Keratinocyte (primary cell): Measurements from ENCODE around the gene DSC3. TPM values are rescaled to one million over a fixed set of nuclear protein-coding genes. Genes with fewer than 3 reads are reported as not detected.

ENCODE experiments used
- DNase-seq: peaks from one replicate; pipeline ENCODE4 v3.0.0-alpha.2; 2011; ENCODE audit warnings: low read depth, missing footprints, low spot score
- FAIRE-seq: peaks from 2 replicates; lab custom pipeline; 2011; peaks lifted over from hg19 to GRCh38; lab: Jason Lieb, UNC
- H2AFZ ChIP-seq: 2 replicates; pipeline ENCODE4 v1.6.0; 2012; ENCODE audit warnings: low read length, control low read depth, inconsistent platforms; ENCODE audit not compliant: control insufficient read depth
- H3K27ac ChIP-seq: 2 replicates; pipeline ENCODE4 v1.5.1; 2011; ENCODE audit warnings: low read length; ENCODE audit not compliant: control insufficient read depth, insufficient read depth
- H3K27me3 ChIP-seq: 3 replicates; pipeline ENCODE4 v1.6.0; 2011; ENCODE audit warnings: low read length; ENCODE audit not compliant: control insufficient read depth, insufficient read depth; ENCODE audit errors: extremely low read depth
- H3K36me3 ChIP-seq, 2 experiments: 2 replicates in 1 of 2; 3 replicates in 1 of 2; pipeline ENCODE4 v1.5.1; 2011; ENCODE audit warnings: low read length in 2 of 2, mild to moderate bottlenecking in 1 of 2; ENCODE audit not compliant: control insufficient read depth in 2 of 2, insufficient read depth in 2 of 2; ENCODE audit errors: extremely low read depth in 1 of 2
- H3K4me1 ChIP-seq: 3 replicates; pipeline ENCODE4 v1.5.1; 2011; ENCODE audit warnings: low read length; ENCODE audit not compliant: control insufficient read depth, insufficient read depth; ENCODE audit errors: extremely low read depth
- H3K4me2 ChIP-seq: 3 replicates; pipeline ENCODE4 v1.6.0; 2011; ENCODE audit warnings: low read depth, low read length; ENCODE audit not compliant: control insufficient read depth, insufficient read depth; ENCODE audit errors: extremely low read depth
- H3K4me3 ChIP-seq, 3 experiments: fragments of 200-600 bp in 1 of 3; sonication (generic) in 1 of 3; 2 replicates in 2 of 3; 3 replicates in 1 of 3; pipeline ENCODE4 v1.5.1; 2011 to 2016; ENCODE audit warnings: low read length in 3 of 3, mild to moderate bottlenecking in 3 of 3, control low read depth in 2 of 3, inconsistent platforms in 1 of 3, low read depth in 1 of 3, mixed read lengths in 1 of 3, mixed run types in 1 of 3, moderate library complexity in 1 of 3; ENCODE audit not compliant: control insufficient read depth in 2 of 3, insufficient read depth in 2 of 3; ENCODE audit errors: extremely low read depth in 1 of 3
- H3K79me2 ChIP-seq: 2 replicates; pipeline ENCODE4 v1.6.0; 2012; ENCODE audit warnings: low read length; ENCODE audit not compliant: control insufficient read depth, insufficient read depth
- H3K9ac ChIP-seq: 3 replicates; pipeline ENCODE4 v1.6.0; 2011; ENCODE audit warnings: low read length; ENCODE audit not compliant: control insufficient read depth, insufficient read depth; ENCODE audit errors: extremely low read depth
- H3K9me1 ChIP-seq: 3 replicates; pipeline ENCODE4 v1.6.0; 2011; ENCODE audit warnings: low read length; ENCODE audit not compliant: control insufficient read depth, insufficient read depth; ENCODE audit errors: extremely low read depth
- H3K9me3 ChIP-seq: 2 replicates; pipeline ENCODE4 v1.5.1; 2012; ENCODE audit warnings: low read depth, low read length; ENCODE audit not compliant: control insufficient read depth
- H4K20me1 ChIP-seq: 3 replicates; pipeline ENCODE4 v1.6.0; 2011; ENCODE audit warnings: low read length; ENCODE audit not compliant: control insufficient read depth, insufficient read depth; ENCODE audit errors: extremely low read depth
- CTCF ChIP-seq, 3 experiments: IDR thresholded peaks in 1 of 3; conservative IDR thresholded peaks in 1 of 3; optimal IDR thresholded peaks in 1 of 3; 2 replicates in 2 of 3; 3 replicates in 1 of 3; pipeline versions ENCODE3 to v1.5.1; 2011; ENCODE audit warnings: low read length in 3 of 3, mild to moderate bottlenecking in 3 of 3, moderate library complexity in 2 of 3, control low read depth in 1 of 3, inconsistent platforms in 1 of 3; ENCODE audit not compliant: insufficient read depth in 2 of 3; ENCODE audit errors: extremely low read depth in 1 of 3
- EZH2 ChIP-seq: IDR thresholded peaks from one replicate; pipeline ENCODE4 v1.6.1; 2012; ENCODE audit warnings: inconsistent platforms, mild to moderate bottlenecking, low read length, moderate library complexity
- dilution Hi-C: fragments of 300-500 bp; cut with MboI; formaldehyde crosslinking; loops from one replicate; pipeline ENCODE4 v1.7.0; 2020; ENCODE audit warnings: low sequenced_read_pairs; ENCODE audit not compliant: extremely low pct_ligation_motif_present
- polyA plus RNA-seq, 5 experiments: library from polyadenylated mRNA; depleted of rRNA in 3 of 5; stranded (reverse) in 3 of 5; stranded (forward) in 1 of 5; unstranded in 1 of 5; fragments of >200 nt; gene quantifications; 1 replicate in 1 of 5; 2 replicates in 3 of 5; 3 replicates in 1 of 5; pipeline versions ENCODE4 v1.2.1 to v1.2.3, GENCODE V29; 2011 to 2012; ENCODE audit warnings: missing spikeins in 2 of 5, low read depth in 1 of 5, low replicate concordance in 1 of 5

Gene DSC3
- polyA plus RNA-seq, 1 donor (not counting 4 experiments of a cell fraction or from before 2014, with no cell fraction given), result 116 TPM

- peak; percentile 44 for FAIRE-seq
- no peak overlapping the region for H3K27ac ChIP-seq
- dilution Hi-C loops, result no loop called here
- no peaks in the 10 kb centered on the region for H3K79me2 ChIP-seq
- peak overlapping the region; percentile 39 for H3K4me2 ChIP-seq
- H2AFZ ChIP-seq, result peak overlapping the region; percentile 16
- no peak overlapping the region for H3K4me3 ChIP-seq
- H3K27me3 ChIP-seq, result no peaks in the 10 kb centered on the region
- H3K36me3 ChIP-seq, result no peaks in the 10 kb centered on the region
- no peak overlapping the region for H3K9ac ChIP-seq
- H3K9me1 ChIP-seq, result no peaks in the 10 kb centered on the region
- H3K9me3 ChIP-seq, result no peaks in the 10 kb centered on the region
- no peak for DNase-seq
- TF ChIP-seq EZH2, result no peak
- no peak for TF ChIP-seq CTCF (optimal IDR thresholded peaks at IDR 0.05 in 1 of 3, IDR thresholded peaks at IDR 0.05 in 1 of 3, conservative IDR thresholded peaks at IDR 0.05 in 1 of 3; ENCODE audit: extremely low read depth in 1 of 3, insufficient read depth in 2 of 3, low read length in 3 of 3)
- H3K4me1 ChIP-seq, result peaks cover 4% of the 10 kb centered on the region
- H4K20me1 ChIP-seq, result no peaks in the 10 kb centered on the region
Measured at GRCh38 chr18:30945761-30946160, 96.8 kb downstream of the DSC3 start.

- DNase-seq (no peak), FAIRE-seq (no peak)
- H3K9me3 ChIP-seq, result no peaks in the 10 kb centered on the region
- H3K4me3 ChIP-seq, result no peak overlapping the region
- no peak overlapping the region for H2AFZ ChIP-seq
- H3K4me1 ChIP-seq, result peaks cover 4% of the 10 kb centered on the region
- H3K27me3 ChIP-seq, result no peaks in the 10 kb centered on the region
- no peaks in the 10 kb centered on the region for H3K79me2 ChIP-seq
- no peak overlapping the region for H3K27ac ChIP-seq
- H3K36me3 ChIP-seq, result no peaks in the 10 kb centered on the region
- no peaks in the 10 kb centered on the region for H4K20me1 ChIP-seq
- H3K4me2 ChIP-seq, result no peak overlapping the region
- no peak overlapping the region for H3K9ac ChIP-seq
- TF ChIP-seq CTCF (optimal IDR thresholded peaks at IDR 0.05 in 1 of 3, IDR thresholded peaks at IDR 0.05 in 1 of 3, conservative IDR thresholded peaks at IDR 0.05 in 1 of 3; ENCODE audit: extremely low read depth in 1 of 3, insufficient read depth in 2 of 3, low read length in 3 of 3), result no peak
- TF ChIP-seq EZH2, result no peak
- no peaks in the 10 kb centered on the region for H3K9me1 ChIP-seq
- dilution Hi-C loops, result no loop called here
Measured at GRCh38 chr18:30944773-30945417, 97.6 kb downstream of the DSC3 start.
